GM18907 (cell line): ENCODE data around the gene CD2AP.
"Not testable (repeated sequence)": the region's sequence is repeated elsewhere in the genome, so short reads cannot be mapped to it uniquely, and the experiment has no call there.

Experiments
- ATAC-seq: cut with Tn5 transposase; IDR thresholded peaks from one replicate; pipeline ENCODE4 v1.9.1; 2021; ENCODE audit warnings: mild to moderate bottlenecking, moderate library complexity; ENCODE audit not compliant: unreplicated experiment

CD2AP gene

GRCh38 chr6:47457370-47457769 lies 20.2 kb upstream of the CD2AP start:
- ATAC-seq: no peak

- ATAC-seq: no peak
These were observed 13.5 kb upstream of the CD2AP start for GRCh38 chr6:47464052-47464451.

- no peak for ATAC-seq
These were observed 12.5 kb upstream of the CD2AP start for GRCh38 chr6:47465117-47465516.

- ATAC-seq: no peak
These were observed 5.7 kb upstream of the CD2AP start for GRCh38 chr6:47471911-47472310.

GRCh38 chr6:47473791-47474346 lies 3.7 kb upstream of the CD2AP start:
- no peak for ATAC-seq

- ATAC-seq: no peak
These were observed 2.2 kb upstream of the CD2AP start for GRCh38 chr6:47475319-47475816.

- no peak for ATAC-seq
These were observed 650 bp upstream of the CD2AP start for GRCh38 chr6:47476781-47477496.

GRCh38 chr6:47478233-47479139 lies 897 bp downstream of the CD2AP start:
- ATAC-seq: no peak

GRCh38 chr6:47479140-47479508 lies 1.5 kb downstream of the CD2AP start:
- ATAC-seq: no peak

GRCh38 chr6:47479874-47480273 lies 2.3 kb downstream of the CD2AP start:
- no peak for ATAC-seq

- not testable (repeated sequence) for ATAC-seq
These were observed 3.6 kb downstream of the CD2AP start for GRCh38 chr6:47481213-47481612.

- no peak for ATAC-seq
These were observed 4.2 kb downstream of the CD2AP start for GRCh38 chr6:47481806-47482205.

- ATAC-seq: peak; percentile 42
These were observed 5.9 kb downstream of the CD2AP start for GRCh38 chr6:47483516-47483852.

GRCh38 chr6:47483853-47484546 lies 6.4 kb downstream of the CD2AP start:
- peak; percentile 59 for ATAC-seq

GRCh38 chr6:47484616-47485015 lies 7.0 kb downstream of the CD2AP start:
- ATAC-seq: no peak

- ATAC-seq: no peak
These were observed 7.5 kb downstream of the CD2AP start for GRCh38 chr6:47485083-47485482.

- ATAC-seq: no peak
These were observed 8.0 kb downstream of the CD2AP start for GRCh38 chr6:47485491-47486135.

- ATAC-seq: no peak
These were observed 12.4 kb downstream of the CD2AP start for GRCh38 chr6:47489995-47490394.

- ATAC-seq: no peak
These were observed 13.1 kb downstream of the CD2AP start for GRCh38 chr6:47490676-47491075.

GRCh38 chr6:47492355-47492754 lies 14.8 kb downstream of the CD2AP start:
- no peak for ATAC-seq

- no peak for ATAC-seq
These were observed 17.6 kb downstream of the CD2AP start for GRCh38 chr6:47495207-47495606.
